ENCODE data around the gene USP35.

USP35 gene

DNA sequence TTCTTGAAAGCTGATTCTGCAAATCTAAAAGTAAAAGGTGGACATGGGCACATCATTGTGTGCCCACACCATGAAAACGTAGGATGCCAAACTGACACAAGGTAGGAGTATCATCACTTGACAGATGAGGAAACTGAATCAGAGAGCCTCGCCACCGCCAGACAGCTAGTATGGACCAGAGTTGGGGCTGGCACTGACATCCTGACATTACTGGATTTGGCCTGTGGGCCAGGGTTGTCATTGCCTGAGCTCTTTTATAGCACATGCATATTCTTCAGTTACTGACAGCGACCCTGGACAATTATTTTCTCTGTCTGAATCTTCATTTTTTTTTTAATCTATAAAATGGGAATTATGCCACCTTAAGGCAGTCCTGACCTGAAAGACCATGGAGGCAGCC lies 16.5 kb downstream of the USP35 start:
- TF ChIP-seq MAX (IDR thresholded peaks at IDR 0.05) (no peak), REST (IDR thresholded peaks at IDR 0.05; ENCODE audit: low read depth) (no peak), NFIC (IDR thresholded peaks at IDR 0.05) (no peak), EGR1 (IDR thresholded peaks at IDR 0.05) (no peak), TCF12 (IDR thresholded peaks at IDR 0.05; ENCODE audit: low read depth) (no peak), TEAD4 (IDR thresholded peaks at IDR 0.05) (no peak), TAF1 (IDR thresholded peaks at IDR 0.05; ENCODE audit: low read depth) (no peak), FOXM1 (IDR thresholded peaks at IDR 0.05; ENCODE audit: borderline replicate concordance, low read depth) (no peak), USF1 (IDR thresholded peaks at IDR 0.05) (no peak), CREB1 (IDR thresholded peaks at IDR 0.05; ENCODE audit: low read depth) (no peak), YY1 (IDR thresholded peaks at IDR 0.05; ENCODE audit: low read depth) (no peak), RAD21 (IDR thresholded peaks at IDR 0.05; ENCODE audit: low read depth) (no peak), EP300 (IDR thresholded peaks at IDR 0.05; ENCODE audit: borderline replicate concordance) (no peak), ZBTB7A (IDR thresholded peaks at IDR 0.05; ENCODE audit: low read depth) (no peak), CEBPB (IDR thresholded peaks at IDR 0.05) (no peak)

DNA sequence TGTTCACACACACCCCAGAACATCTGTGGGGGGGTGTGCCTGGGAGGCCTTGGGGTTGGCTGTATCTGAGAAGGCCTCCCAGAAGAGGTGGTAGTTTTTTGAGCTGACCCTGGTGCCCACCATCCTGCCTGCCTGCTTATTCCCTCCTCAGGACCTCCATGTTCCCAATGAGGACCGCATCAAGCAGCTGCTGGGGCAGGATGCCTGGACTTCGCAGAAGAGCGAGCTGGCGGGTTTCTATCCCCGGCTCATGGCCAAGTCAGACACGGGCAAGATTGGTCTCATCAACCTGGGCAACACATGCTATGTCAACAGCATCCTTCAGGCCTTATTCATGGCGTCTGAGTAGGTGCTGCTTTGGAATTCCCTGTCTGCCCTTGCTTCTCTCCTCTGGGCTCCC lies 17.0 kb downstream of the USP35 start:
- TF ChIP-seq REST (IDR thresholded peaks at IDR 0.05; ENCODE audit: low read depth) (no peak), CEBPB (IDR thresholded peaks at IDR 0.05) (no peak), ZBTB7A (IDR thresholded peaks at IDR 0.05; ENCODE audit: low read depth) (no peak), USF1 (IDR thresholded peaks at IDR 0.05) (no peak), MAX (IDR thresholded peaks at IDR 0.05) (no peak), TEAD4 (IDR thresholded peaks at IDR 0.05) (no peak), YY1 (IDR thresholded peaks at IDR 0.05; ENCODE audit: low read depth) (no peak), FOXM1 (IDR thresholded peaks at IDR 0.05; ENCODE audit: borderline replicate concordance, low read depth) (no peak), RAD21 (IDR thresholded peaks at IDR 0.05; ENCODE audit: low read depth) (no peak), NFIC (IDR thresholded peaks at IDR 0.05) (no peak), TAF1 (IDR thresholded peaks at IDR 0.05; ENCODE audit: low read depth) (no peak), EGR1 (IDR thresholded peaks at IDR 0.05) (no peak), CREB1 (IDR thresholded peaks at IDR 0.05; ENCODE audit: low read depth) (no peak), EP300 (IDR thresholded peaks at IDR 0.05; ENCODE audit: borderline replicate concordance) (no peak), TCF12 (IDR thresholded peaks at IDR 0.05; ENCODE audit: low read depth) (no peak)

- TF ChIP-seq CREB1 (IDR thresholded peaks at IDR 0.05; ENCODE audit: low read depth) (no peak), TCF12 (IDR thresholded peaks at IDR 0.05; ENCODE audit: low read depth) (no peak), EGR1 (IDR thresholded peaks at IDR 0.05) (no peak), EP300 (IDR thresholded peaks at IDR 0.05; ENCODE audit: borderline replicate concordance) (no peak), YY1 (IDR thresholded peaks at IDR 0.05; ENCODE audit: low read depth) (no peak), FOXM1 (IDR thresholded peaks at IDR 0.05; ENCODE audit: borderline replicate concordance, low read depth) (no peak)
These were observed 19.0 kb downstream of the USP35 start for GRCh38 chr11:78207532-78208256.

GRCh38 chr11:78208257-78209165 lies 19.8 kb downstream of the USP35 start:
- TF ChIP-seq FOXM1 (IDR thresholded peaks at IDR 0.05; ENCODE audit: borderline replicate concordance, low read depth) (no peak), USF1 (IDR thresholded peaks at IDR 0.05) (no peak), NFIC (IDR thresholded peaks at IDR 0.05) (no peak), YY1 (IDR thresholded peaks at IDR 0.05; ENCODE audit: low read depth) (no peak), TEAD4 (IDR thresholded peaks at IDR 0.05) (no peak), RAD21 (IDR thresholded peaks at IDR 0.05; ENCODE audit: low read depth) (no peak), EGR1 (IDR thresholded peaks at IDR 0.05) (no peak), CREB1 (IDR thresholded peaks at IDR 0.05; ENCODE audit: low read depth) (no peak), REST (IDR thresholded peaks at IDR 0.05; ENCODE audit: low read depth) (no peak), CEBPB (IDR thresholded peaks at IDR 0.05) (no peak)
